ENCODE data around the gene FAM120A.

- no peak for TF ChIP-seq CTCF (IDR thresholded peaks at IDR 0.05)
- no peak for TF ChIP-seq POLR2A (IDR thresholded peaks at IDR 0.05)
Observed at GRCh38 chr9:93440896-93441580, 10.4 kb upstream of the FAM120A start.

All from body of pancreas (tissue), 4 donors.